H1 (cell line): ENCODE data around the gene PTPRG. TPM values are rescaled to one million over a fixed set of nuclear protein-coding genes. Genes with fewer than 3 reads are reported as not detected.

Experiments used
- CTCF ChIA-PET: fragments of 300-600 bp; sonication (Branson Sonifier 250); formaldehyde crosslinking; loops from one replicate; lab custom pipeline; 2021; ENCODE audit not compliant: partially characterized antibody; lab: Charles Lee
- POLR2A ChIA-PET: fragments of 300-600 bp; sonication (Branson Sonifier 250); formaldehyde crosslinking; loops from one replicate; lab custom pipeline; 2021; ENCODE audit warnings: inconsistent platforms; ENCODE audit not compliant: partially characterized antibody; lab: Charles Lee
- DNase-seq, 2 experiments: peaks; one replicate each; pipeline versions ENCODE4 v3.0.0 to v3.0.0-alpha.2; 2010 to 2022; ENCODE audit warnings: low spot score in 2 of 2, low read depth in 1 of 2, mixed read lengths in 1 of 2
- FAIRE-seq: peaks from 2 replicates; lab custom pipeline; 2011; peaks lifted over from hg19 to GRCh38; lab: Jason Lieb, UNC
- H2AFZ ChIP-seq: 2 replicates; pipeline ENCODE4 v1.8.1; 2012; ENCODE audit warnings: low read length, inconsistent platforms
- H2AK5ac ChIP-seq: 2 replicates; pipeline ENCODE4 v1.6.1; 2013; ENCODE audit warnings: low read depth, low read length
- H2BK120ac ChIP-seq: replicated peaks from 2 replicates; pipeline ENCODE3; 2013; ENCODE audit warnings: low read depth, low read length, inconsistent platforms
- H2BK12ac ChIP-seq: 2 replicates; pipeline ENCODE4 v1.6.1; 2013; ENCODE audit warnings: low read depth, low read length
- H2BK15ac ChIP-seq: 2 replicates; pipeline ENCODE4 v1.6.1; 2013; ENCODE audit warnings: low read length
- H2BK20ac ChIP-seq: 2 replicates; pipeline ENCODE4 v1.6.1; 2013; ENCODE audit warnings: low read length
- H2BK5ac ChIP-seq: 2 replicates; pipeline ENCODE4 v1.6.1; 2013; ENCODE audit warnings: low read depth, low read length
- H3K14ac ChIP-seq: 2 replicates; pipeline ENCODE4 v1.6.1; 2013; ENCODE audit warnings: inconsistent platforms; ENCODE audit not compliant: insufficient read length
- H3K18ac ChIP-seq: 2 replicates; pipeline ENCODE4 v1.6.1; 2013; ENCODE audit warnings: low read length; ENCODE audit errors: extremely low read depth
- H3K23ac ChIP-seq: 2 replicates; pipeline ENCODE4 v1.6.1; 2013; ENCODE audit warnings: inconsistent platforms; ENCODE audit not compliant: insufficient read length
- H3K23me2 ChIP-seq: 2 replicates; pipeline ENCODE4 v1.6.1; 2013; ENCODE audit warnings: low read depth, low read length
- H3K27ac ChIP-seq: 2 replicates; pipeline ENCODE4 v1.6.1; 2011; ENCODE audit warnings: low read depth, low read length, inconsistent platforms
- H3K27me3 ChIP-seq, 4 experiments: replicated peaks in 1 of 4; 1 replicate in 1 of 4; 2 replicates in 3 of 4; pipeline versions ENCODE4 v1.6.1 to v1.8.1; 2011 to 2013; ENCODE audit warnings: low read length in 3 of 4, mild to moderate bottlenecking in 3 of 4, inconsistent platforms in 2 of 4, mixed read lengths in 2 of 4, moderate library complexity in 1 of 4; ENCODE audit not compliant: control insufficient read depth in 3 of 4, insufficient read depth in 3 of 4; ENCODE audit errors: extremely low read depth in 1 of 4
- H3K36me3 ChIP-seq, 4 experiments: 2 replicates each; pipeline versions ENCODE4 v1.6.1 to v1.8.1; 2011 to 2013; ENCODE audit warnings: mild to moderate bottlenecking in 4 of 4, low read length in 3 of 4, moderate library complexity in 2 of 4, control low read depth in 1 of 4, inconsistent platforms in 1 of 4; ENCODE audit not compliant: insufficient read depth in 4 of 4, control insufficient read depth in 2 of 4
- H3K4ac ChIP-seq: replicated peaks from 2 replicates; pipeline ENCODE3; 2013; ENCODE audit warnings: low read length, low read depth, mixed read lengths, inconsistent platforms; ENCODE audit not compliant: insufficient read length
- H3K4me1 ChIP-seq, 4 experiments: replicated peaks in 1 of 4; 1 replicate in 1 of 4; 2 replicates in 3 of 4; pipeline versions ENCODE4 v1.6.1 to v1.8.1; 2011 to 2013; ENCODE audit warnings: low read length in 3 of 4, inconsistent platforms in 2 of 4, mixed read lengths in 1 of 4; ENCODE audit not compliant: insufficient read depth in 4 of 4, control insufficient read depth in 3 of 4
- H3K4me2 ChIP-seq, 2 experiments: 2 replicates each; pipeline versions ENCODE4 v1.6.1 to v1.8.1; 2011 to 2013; ENCODE audit warnings: low read depth in 2 of 2, low read length in 2 of 2, control low read depth in 1 of 2, inconsistent platforms in 1 of 2, mild to moderate bottlenecking in 1 of 2; ENCODE audit not compliant: insufficient read depth in 1 of 2
- H3K4me3 ChIP-seq, 4 experiments: fragments of 200-600, 300-600 bp in 1 of 4; sonication (generic), shearing (Covaris generic), sonication (Bioruptor Twin) in 1 of 4; 2 replicates each; pipeline versions ENCODE4 v1.5.1 to v1.8.1; 2011 to 2016; ENCODE audit warnings: low read length in 4 of 4, low read depth in 3 of 4, control low read depth in 2 of 4, inconsistent platforms in 2 of 4, mild to moderate bottlenecking in 2 of 4, mixed read lengths in 1 of 4, moderate library complexity in 1 of 4; ENCODE audit not compliant: insufficient read depth in 2 of 4; ENCODE audit errors: extremely low read depth in 1 of 4
- H3K56ac ChIP-seq: replicated peaks from 2 replicates; pipeline ENCODE3; 2013; ENCODE audit warnings: low read depth, mild to moderate bottlenecking, mixed read lengths, low read length, inconsistent platforms; ENCODE audit not compliant: insufficient read length
- H3K79me1 ChIP-seq: 2 replicates; pipeline ENCODE4 v1.6.1; 2013; ENCODE audit warnings: low read depth, low read length, control low read depth
- H3K79me2 ChIP-seq, 2 experiments: 2 replicates each; pipeline versions ENCODE4 v1.6.1 to v1.8.1; 2012 to 2013; ENCODE audit warnings: low read length in 2 of 2, mild to moderate bottlenecking in 2 of 2, inconsistent platforms in 1 of 2; ENCODE audit not compliant: insufficient read depth in 2 of 2, control insufficient read depth in 1 of 2
- H3K9ac ChIP-seq, 4 experiments: replicated peaks in 1 of 4; 1 replicate in 1 of 4; 2 replicates in 3 of 4; pipeline versions ENCODE4 v1.6.1 to v1.8.1; 2011 to 2013; ENCODE audit warnings: low read depth in 3 of 4, low read length in 3 of 4, control low read depth in 2 of 4, mild to moderate bottlenecking in 2 of 4, moderate library complexity in 2 of 4, inconsistent platforms in 1 of 4; ENCODE audit errors: extremely low read depth in 1 of 4
- H3K9me3 ChIP-seq, 2 experiments: 2 replicates each; pipeline versions ENCODE4 v1.6.1 to v1.8.1; 2012 to 2013; ENCODE audit warnings: mild to moderate bottlenecking in 2 of 2, moderate library complexity in 2 of 2, control low read depth in 1 of 2, inconsistent platforms in 1 of 2, low read depth in 1 of 2, low read length in 1 of 2, mixed read lengths in 1 of 2; ENCODE audit not compliant: insufficient read depth in 2 of 2
- H4K20me1 ChIP-seq, 2 experiments: replicated peaks in 1 of 2; 2 replicates each; pipeline versions ENCODE3 to v1.8.1; 2011 to 2013; ENCODE audit warnings: inconsistent platforms in 2 of 2, low read length in 2 of 2, mild to moderate bottlenecking in 1 of 2; ENCODE audit not compliant: insufficient read depth in 2 of 2, control insufficient read depth in 1 of 2
- H4K5ac ChIP-seq: 2 replicates; pipeline ENCODE4 v1.6.1; 2013; ENCODE audit warnings: low read length, low read depth, mixed read lengths, inconsistent platforms; ENCODE audit not compliant: insufficient read length
- H4K8ac ChIP-seq: 2 replicates; pipeline ENCODE4 v1.8.0; 2013; ENCODE audit warnings: mild to moderate bottlenecking, moderate library complexity, low read length, inconsistent platforms; ENCODE audit not compliant: insufficient read depth; ENCODE audit errors: extremely low read depth
- H4K91ac ChIP-seq: replicated peaks from 2 replicates; pipeline ENCODE3; 2013; ENCODE audit warnings: low read length, mixed read lengths, inconsistent platforms; ENCODE audit not compliant: insufficient read length
- SAP30 ChIP-seq: fragments of 300-600 bp; sonication (generic); IDR thresholded peaks from 2 replicates; pipeline ENCODE4 v1.7.1; 2012; ENCODE audit warnings: low read length, moderate library complexity, mild to moderate bottlenecking, inconsistent platforms; ENCODE audit not compliant: insufficient read depth, insufficient replicate concordance
- WGBS, 2 experiments: shearing (Covaris generic) in 1 of 2; methylation state at CpG; one replicate each; pipeline versions ENCODE4 v1.1.6 to v1.1.7; 2013 to 2015; ENCODE audit warnings: low lambda C conversion rate in 2 of 2, mixed read lengths in 2 of 2, inconsistent platforms in 1 of 2, low coverage in 1 of 2, missing lambda C conversion rate in 1 of 2; ENCODE audit not compliant: insufficient replicate concordance in 2 of 2, insufficient coverage in 1 of 2, insufficient read length in 1 of 2; ENCODE audit errors: extremely low coverage in 1 of 2, missing lambda C conversion rate in 1 of 2; 5-methylcytosine and 5-hydroxymethylcytosine counted together
- polyA plus RNA-seq, 7 experiments: library from polyadenylated mRNA; depleted of rRNA in 3 of 7; stranded (reverse) in 5 of 7; unstranded in 2 of 7; fragments of >200 nt in 5 of 7; fragments of 200-250 nt in 2 of 7; gene quantifications; 1 replicate in 5 of 7; 2 replicates in 1 of 7; 4 replicates in 1 of 7; pipeline versions ENCODE4 v1.2.1 to v1.2.3, GENCODE V29; 2011 to 2013; ENCODE audit warnings: missing spikeins in 2 of 7, mixed read lengths in 2 of 7
- total RNA-seq: library from RNA; stranded (reverse); fragmentation: NEBNext Ultra II Directional; extraction: Animal tissue kit (Norgen Biotek cat#: 25700); gene quantifications from 2 replicates; pipeline ENCODE4 v1.2.1, GENCODE V29; 2021

PTPRG gene
- total and polyA plus RNA-seq, 2 of the 8 experiments (the other 6 are each of a cell fraction or from before 2014, with no cell fraction given), result 23.3 to 96.2 TPM

- Histone ChIP-seq H3K4me3 (no peak overlapping the region), H3K23me2 (no peaks in the 10 kb centered on the region; the same call in 1 of the 2 replicates), H2AFZ (no peak overlapping the region), H3K36me3 (peaks cover 0 to 4% (median 0%) of the 10 kb centered on the region in 4 experiments; a peak in 2 of 8 replicates), H3K27me3 (no peaks in the 10 kb centered on the region), H3K79me1 (no peaks in the 10 kb centered on the region; the same call in 1 of the 2 replicates), H3K4me1 (peaks cover 0 to 5% (median 0%) of the 10 kb centered on the region in 4 experiments; a peak in 2 of 7 replicates), H2AK5ac (no peak overlapping the region), H2BK20ac (no peak overlapping the region), H3K27ac (no peak overlapping the region), H3K79me2 (peaks cover 0 to 9% of the 10 kb centered on the region in 2 experiments; a peak in 2 of 4 replicates), H2BK5ac (no peak overlapping the region), H3K4me2 (no peak overlapping the region), H4K5ac (no peak overlapping the region), H3K14ac (no peak overlapping the region), H3K9me3 (no peaks in the 10 kb centered on the region), H2BK15ac (no peak overlapping the region), H2BK120ac (no peak overlapping the region), H4K8ac (no peak overlapping the region), H4K20me1 (no peaks in the 10 kb centered on the region), H4K91ac (no peak overlapping the region), H3K56ac (no peak overlapping the region), H3K4ac (no peak overlapping the region), H3K23ac (no peak overlapping the region), H3K9ac (no peak overlapping the region), H2BK12ac (no peak overlapping the region), H3K18ac (no peak overlapping the region)
- no peak for TF ChIP-seq SAP30
- 90% methylated on average over 4 of the region's 4 CpGs; no CpG with 5 or more reads in 1 of the 2 experiments for WGBS, 2 experiments
- POLR2A ChIA-PET, result no interaction called here
- FAIRE-seq (no peak), DNase-seq (no peak)
- CTCF ChIA-PET, result interaction anchor here (1.6 kb wide), 1 partner anchor 71 kb away, joined by 3 read pairs; no protein-coding TSS in a partner anchor
Observed at GRCh38 chr3:61990327-61991027, 429.1 kb downstream of the PTPRG start.
